Upper lobe of left lung (tissue), 4 donors: Measurements from ENCODE around the gene CLCNKA.

Experiments
- CTCF ChIP-seq, 6 experiments: fragments of 450-650 bp in 4 of 6; fragments of 200-600 bp in 2 of 6; sonication (generic) in 2 of 6; IDR thresholded peaks; one replicate each; pipeline ENCODE4 v1.5.1; 2016 to 2019; ENCODE audit warnings: antibody characterized with exemption in 6 of 6
- EP300 ChIP-seq, 4 donors: sonication (generic); formaldehyde crosslinking; IDR thresholded peaks; one replicate each; pipeline ENCODE4 v1.5.1; 2017; ENCODE audit warnings: antibody characterized with exemption in 4 of 4, control low read depth in 2 of 4
- POLR2A ChIP-seq, 4 donors: fragments of 450-650 bp; IDR thresholded peaks; one replicate each; pipeline ENCODE4 v1.5.1; 2016 to 2017; ENCODE audit warnings: antibody characterized with exemption in 4 of 4, mild to moderate bottlenecking in 2 of 4
- POLR2AphosphoS5 ChIP-seq, 2 donors: sonication (generic); formaldehyde crosslinking; IDR thresholded peaks; one replicate each; pipeline ENCODE4 v1.5.1; 2017; ENCODE audit warnings: antibody characterized with exemption in 2 of 2

- TF ChIP-seq POLR2A (IDR thresholded peaks at IDR 0.05) (no peak), CTCF (IDR thresholded peaks at IDR 0.05) (no peak), POLR2AphosphoS5 (IDR thresholded peaks at IDR 0.05) (no peak), EP300 (IDR thresholded peaks at IDR 0.05) (no peak)
Observed at GRCh38 chr1:16050328-16050727, 28.5 kb downstream of the CLCNKA start.
